HEK293 (cell line): ENCODE data around the gene SUGP2.

ENCODE experiments used
- BCL11A ChIP-seq: fragments of 450-650 bp; formaldehyde crosslinking; IDR thresholded peaks from 2 replicates; pipeline ENCODE4 v1.5.1; 2016; ENCODE audit warnings: low read depth, missing biosample characterization, missing genetic modification characterization
- CTCF ChIP-seq: fragments of 450-650 bp; formaldehyde crosslinking; IDR thresholded peaks from 2 replicates; pipeline ENCODE4 v1.5.1; 2016; ENCODE audit warnings: missing biosample characterization, missing genetic modification characterization
- SALL2 ChIP-seq: fragments of 450-650 bp; formaldehyde crosslinking; IDR thresholded peaks from 2 replicates; pipeline ENCODE4 v1.5.0; 2017; ENCODE audit warnings: missing biosample characterization, mild to moderate bottlenecking, missing genetic modification characterization, borderline replicate concordance
- SP2 ChIP-seq: fragments of 450-650 bp; formaldehyde crosslinking; IDR thresholded peaks from 2 replicates; pipeline ENCODE4 v1.5.1; 2016; ENCODE audit warnings: missing biosample characterization, missing genetic modification characterization
- YY1 ChIP-seq: fragments of 450-650 bp; formaldehyde crosslinking; IDR thresholded peaks from 2 replicates; pipeline ENCODE4 v1.5.1; 2018; ENCODE audit warnings: missing biosample characterization, missing genetic modification characterization
- ZBTB1 ChIP-seq: fragments of 450-650 bp; formaldehyde crosslinking; IDR thresholded peaks from 2 replicates; pipeline ENCODE4 v1.5.1; 2016; ENCODE audit warnings: missing biosample characterization, missing genetic modification characterization
- ZBTB11 ChIP-seq: fragments of 450-650 bp; formaldehyde crosslinking; conservative IDR thresholded peaks from 2 replicates; pipeline ENCODE4 v1.5.1; 2016; ENCODE audit warnings: low read depth, missing biosample characterization, missing genetic modification characterization
- ZBTB44 ChIP-seq: fragments of 450-650 bp; IDR thresholded peaks from 2 replicates; pipeline ENCODE4 v1.5.1; 2018; ENCODE audit warnings: missing biosample characterization, mild to moderate bottlenecking, missing genetic modification characterization
- ZNF133 ChIP-seq: fragments of 450-650 bp; formaldehyde crosslinking; IDR thresholded peaks from 2 replicates; pipeline ENCODE4 v1.5.1; 2016; ENCODE audit warnings: missing biosample characterization, missing genetic modification characterization
- ZNF530 ChIP-seq: fragments of 450-650 bp; formaldehyde crosslinking; IDR thresholded peaks from 2 replicates; pipeline ENCODE4 v1.5.1; 2016; ENCODE audit warnings: low read depth, missing biosample characterization, missing genetic modification characterization
- ZNF792 ChIP-seq: fragments of 450-650 bp; formaldehyde crosslinking; IDR thresholded peaks from 2 replicates; pipeline ENCODE4 v1.5.1; 2016; ENCODE audit warnings: missing biosample characterization, missing genetic modification characterization

GRCh38 chr19:19057317-19057716, 24.0 kb upstream of the SUGP2 start:
- TF ChIP-seq ZBTB11 (tag by site-specific recombination) = no peak
- no peak for TF ChIP-seq ZNF530 (tag by site-specific recombination)
- TF ChIP-seq ZNF792 (tag by site-specific recombination) = no peak
- no peak for TF ChIP-seq CTCF
- no peak for TF ChIP-seq ZBTB1 (tag by site-specific recombination)
- no peak for TF ChIP-seq YY1
- no peak for TF ChIP-seq SP2 (tag by site-specific recombination)
- no peak for TF ChIP-seq BCL11A (tag by site-specific recombination)
- no peak for TF ChIP-seq SALL2 (tag by site-specific recombination)
- TF ChIP-seq ZNF133 (tag by site-specific recombination) = no peak
- TF ChIP-seq ZBTB44 (tag by site-specific recombination) = no peak
